Measurements from ENCODE around the gene OPCML.

OPCML gene

GRCh38 chr11:133137270-133137669 is 395.0 kb downstream of the OPCML start:
- POLR2A ChIA-PET (ENCODE audit: low non-redundant PET): no interaction called here
- H3K27ac ChIP-seq: no peak overlapping the region
- no peak for TF ChIP-seq CTCF (conservative IDR thresholded peaks at IDR 0.05; ENCODE audit: low read depth)
- no peak for DNase-seq (ENCODE audit: low spot score)
- CTCF ChIA-PET: no interaction called here

GRCh38 chr11:133136376-133136775 is 395.9 kb downstream of the OPCML start:
- H3K27ac ChIP-seq: no peak overlapping the region
- no peak for DNase-seq (ENCODE audit: low spot score)
- CTCF ChIA-PET: interaction anchor here (0.6 kb wide), 1 partner anchor 1021 kb away, joined by 7 read pairs; no protein-coding TSS in a partner anchor
- POLR2A ChIA-PET (ENCODE audit: low non-redundant PET): no interaction called here
- TF ChIP-seq CTCF (conservative IDR thresholded peaks at IDR 0.05; ENCODE audit: low read depth): no peak

- ChIA-PET CTCF (interaction anchor here (0.5 to 0.8 kb wide), 4 partner anchors 157 to 1025 kb away, joined by 3 to 4 read pairs (median 4); no protein-coding TSS in a partner anchor), POLR2A (ENCODE audit: low non-redundant PET) (no interaction called here)
- H3K27ac ChIP-seq: no peak overlapping the region
- peak; percentile 5 for DNase-seq (ENCODE audit: low spot score)
- TF ChIP-seq CTCF (conservative IDR thresholded peaks at IDR 0.05; ENCODE audit: low read depth): peak; percentile 52
Measured at GRCh38 chr11:133134314-133135173, 397.8 kb downstream of the OPCML start.

- H3K27ac ChIP-seq: no peak overlapping the region
- DNase-seq (ENCODE audit: low spot score): no peak
- no peak for TF ChIP-seq CTCF (conservative IDR thresholded peaks at IDR 0.05; ENCODE audit: low read depth)
- ChIA-PET CTCF (interaction anchor here (0.6 kb wide), 1 partner anchor 621 kb away, joined by 3 read pairs; no protein-coding TSS in a partner anchor), POLR2A (ENCODE audit: low non-redundant PET) (no interaction called here)
Measured at GRCh38 chr11:133133606-133134005, 398.7 kb downstream of the OPCML start.

- no peak for DNase-seq (ENCODE audit: low spot score)
- no peak for TF ChIP-seq CTCF (conservative IDR thresholded peaks at IDR 0.05; ENCODE audit: low read depth)
- CTCF ChIA-PET: interaction anchor here (0.6 kb wide), 1 partner anchor 621 kb away, joined by 3 read pairs; no protein-coding TSS in a partner anchor
- POLR2A ChIA-PET (ENCODE audit: low non-redundant PET): no interaction called here
- H3K27ac ChIP-seq: no peak overlapping the region
Measured at GRCh38 chr11:133133050-133133449, 399.3 kb downstream of the OPCML start.

GRCh38 chr11:133127741-133128140 is 404.6 kb downstream of the OPCML start:
- ChIA-PET CTCF (no interaction called here), POLR2A (ENCODE audit: low non-redundant PET) (no interaction called here)
- no peak for DNase-seq (ENCODE audit: low spot score)
- no peak for TF ChIP-seq CTCF (conservative IDR thresholded peaks at IDR 0.05; ENCODE audit: low read depth)
- H3K27ac ChIP-seq: no peak overlapping the region
